ENCODE results near the gene PCNX3.
"Not testable (repeated sequence)": the region's sequence is repeated elsewhere in the genome, so short reads cannot be mapped to it uniquely, and the experiment has no call there.

PCNX3 gene

DNA sequence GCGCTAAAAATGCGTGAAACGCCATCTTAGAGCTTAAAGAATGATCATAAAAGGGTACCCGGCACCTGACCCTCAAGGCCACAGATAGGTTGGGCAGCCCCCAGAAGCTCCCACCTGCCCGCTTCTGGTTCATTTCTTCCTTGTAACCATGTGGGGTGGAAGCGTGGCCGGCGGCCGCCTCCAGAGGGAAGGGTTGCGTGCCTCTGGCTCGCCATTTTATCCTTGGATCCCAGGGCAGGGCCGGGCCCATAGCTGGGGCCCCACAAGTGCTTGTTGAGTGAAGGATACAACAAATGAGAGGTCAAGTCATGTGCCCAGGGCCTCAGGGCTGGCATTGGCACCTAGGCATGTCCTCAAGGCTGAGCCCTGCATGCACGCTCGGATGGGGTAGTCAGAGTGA is 5.9 kb downstream of the PCNX3 start:
- DNase-seq = no peak

DNA sequence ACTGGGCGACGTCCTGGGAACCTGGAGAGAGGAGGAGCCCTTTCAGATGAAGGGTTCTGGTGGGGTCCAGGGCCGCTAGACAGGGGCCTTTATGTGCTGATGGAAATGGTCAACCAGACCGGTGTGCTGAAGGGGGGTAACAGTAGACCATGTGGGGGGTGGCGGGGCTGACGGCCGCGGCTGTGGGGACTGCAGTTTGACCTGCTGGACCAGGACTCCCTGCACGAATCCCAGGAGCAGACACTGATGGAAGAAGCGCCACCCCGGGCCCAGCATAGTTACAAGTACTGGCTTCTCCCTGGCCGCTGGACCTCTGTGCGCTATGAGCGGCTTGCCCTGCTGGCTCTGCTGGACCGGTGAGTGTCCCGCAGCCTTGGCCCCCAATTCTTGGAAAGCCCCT is 6.4 kb downstream of the PCNX3 start:
- no peak for DNase-seq

- no peak for DNase-seq
Observed at GRCh38 chr11:65623177-65623576, 7.6 kb downstream of the PCNX3 start.

DNA sequence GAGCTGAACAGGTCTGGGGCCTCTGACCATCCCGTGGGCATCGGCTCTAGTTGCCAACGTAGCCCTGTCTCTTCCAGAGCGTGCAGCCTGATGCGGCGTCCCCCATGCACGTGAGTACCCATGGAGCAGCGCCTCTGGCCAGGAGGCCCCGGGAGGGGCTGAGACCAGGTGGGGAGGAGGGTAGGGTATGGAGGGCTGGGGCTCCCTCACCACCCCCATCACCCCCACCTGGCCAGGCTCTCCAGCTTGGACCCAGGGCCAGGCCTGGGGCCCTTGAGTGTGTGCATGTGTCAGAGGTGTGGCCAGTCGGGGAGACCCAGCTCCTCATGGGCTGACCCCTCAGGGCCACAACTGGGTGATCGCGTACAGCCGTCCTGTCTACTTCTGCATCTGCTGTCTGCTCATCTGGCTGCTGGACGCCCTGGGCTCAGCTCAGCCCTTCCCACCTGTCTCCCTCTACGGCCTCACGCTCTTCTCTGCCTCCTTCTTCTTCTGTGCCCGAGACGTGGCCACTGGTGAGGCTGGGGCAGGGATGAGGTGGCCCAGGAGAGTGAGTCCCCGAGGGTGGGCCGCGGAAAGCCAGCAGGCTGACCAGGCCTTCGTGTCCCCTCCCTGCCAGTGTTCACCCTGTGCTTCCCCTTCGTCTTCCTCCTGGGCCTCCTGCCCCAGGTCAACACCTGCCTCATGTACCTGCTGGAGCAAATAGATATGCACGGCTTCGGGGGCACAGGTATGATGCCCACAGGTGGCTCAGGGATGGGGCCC is 8.5 kb downstream of the PCNX3 start:
- DNase-seq = no peak

- no peak for DNase-seq
Observed at GRCh38 chr11:65624931-65625627, 9.5 kb downstream of the PCNX3 start.

GRCh38 chr11:65625628-65626342 is 10.2 kb downstream of the PCNX3 start:
- peak; percentile 72 for DNase-seq

GRCh38 chr11:65627202-65627601 is 11.6 kb downstream of the PCNX3 start:
- DNase-seq = no peak

DNA sequence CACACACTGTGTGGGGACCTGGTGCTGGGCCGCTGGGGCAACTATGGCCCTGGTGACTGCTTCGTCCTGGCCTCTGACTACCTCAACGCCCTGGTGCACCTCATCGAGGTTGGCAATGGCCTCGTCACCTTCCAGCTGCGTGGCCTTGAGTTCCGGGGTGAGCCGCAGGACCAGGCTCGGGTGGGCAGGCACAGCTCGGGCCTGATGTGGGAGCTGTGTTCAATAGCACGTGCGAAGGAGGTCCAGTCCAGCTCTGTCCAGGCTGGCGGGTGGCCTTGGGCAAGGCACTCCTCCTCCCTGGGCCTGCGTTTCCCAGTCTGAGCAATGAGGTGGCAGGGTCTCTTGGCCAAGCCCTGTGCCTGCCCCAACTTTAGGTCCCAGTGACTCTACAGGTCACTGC is 14.0 kb downstream of the PCNX3 start:
- no peak for DNase-seq

DNA sequence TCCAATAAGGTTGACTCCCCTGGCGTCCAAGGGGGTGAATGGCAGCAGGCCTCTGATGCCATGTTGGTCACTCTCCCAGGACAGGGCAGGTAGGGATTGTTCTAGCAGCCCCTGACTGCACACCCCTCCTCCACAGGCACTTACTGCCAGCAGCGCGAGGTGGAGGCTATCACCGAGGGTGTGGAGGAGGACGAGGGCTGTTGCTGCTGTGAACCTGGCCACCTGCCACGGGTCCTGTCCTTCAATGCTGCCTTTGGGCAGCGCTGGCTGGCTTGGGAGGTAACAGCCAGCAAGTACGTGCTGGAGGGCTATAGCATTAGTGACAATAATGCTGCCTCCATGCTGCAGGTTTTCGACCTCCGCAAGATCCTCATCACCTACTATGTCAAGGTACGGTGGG is 14.6 kb downstream of the PCNX3 start:
- DNase-seq = no peak

GRCh38 chr11:65633390-65634108 is 18.0 kb downstream of the PCNX3 start:
- no peak for DNase-seq

GRCh38 chr11:65634109-65634436 is 18.5 kb downstream of the PCNX3 start:
- DNase-seq = no peak

DNA sequence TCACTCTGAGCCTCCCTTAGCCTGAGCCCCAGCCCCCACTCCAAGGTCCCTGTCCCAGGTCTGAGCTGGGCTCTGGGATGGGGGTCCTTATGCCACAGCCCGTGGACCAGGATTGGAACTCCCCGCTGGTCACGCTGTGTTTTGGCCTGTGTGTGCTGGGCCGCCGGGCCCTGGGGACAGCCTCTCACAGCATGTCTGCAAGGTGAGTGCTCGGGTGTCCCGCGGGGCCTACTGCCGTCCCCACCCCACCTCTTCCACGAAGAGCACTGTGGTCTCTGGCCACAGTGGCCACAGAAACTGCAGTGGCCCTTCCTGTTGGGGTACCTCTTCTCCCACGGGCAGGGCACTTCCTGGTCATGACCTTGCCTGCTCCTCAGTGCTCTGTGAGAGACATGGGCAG is 18.9 kb downstream of the PCNX3 start:
- no peak for DNase-seq

GRCh38 chr11:65634905-65635731 is 19.5 kb downstream of the PCNX3 start:
- DNase-seq = no peak

DNA sequence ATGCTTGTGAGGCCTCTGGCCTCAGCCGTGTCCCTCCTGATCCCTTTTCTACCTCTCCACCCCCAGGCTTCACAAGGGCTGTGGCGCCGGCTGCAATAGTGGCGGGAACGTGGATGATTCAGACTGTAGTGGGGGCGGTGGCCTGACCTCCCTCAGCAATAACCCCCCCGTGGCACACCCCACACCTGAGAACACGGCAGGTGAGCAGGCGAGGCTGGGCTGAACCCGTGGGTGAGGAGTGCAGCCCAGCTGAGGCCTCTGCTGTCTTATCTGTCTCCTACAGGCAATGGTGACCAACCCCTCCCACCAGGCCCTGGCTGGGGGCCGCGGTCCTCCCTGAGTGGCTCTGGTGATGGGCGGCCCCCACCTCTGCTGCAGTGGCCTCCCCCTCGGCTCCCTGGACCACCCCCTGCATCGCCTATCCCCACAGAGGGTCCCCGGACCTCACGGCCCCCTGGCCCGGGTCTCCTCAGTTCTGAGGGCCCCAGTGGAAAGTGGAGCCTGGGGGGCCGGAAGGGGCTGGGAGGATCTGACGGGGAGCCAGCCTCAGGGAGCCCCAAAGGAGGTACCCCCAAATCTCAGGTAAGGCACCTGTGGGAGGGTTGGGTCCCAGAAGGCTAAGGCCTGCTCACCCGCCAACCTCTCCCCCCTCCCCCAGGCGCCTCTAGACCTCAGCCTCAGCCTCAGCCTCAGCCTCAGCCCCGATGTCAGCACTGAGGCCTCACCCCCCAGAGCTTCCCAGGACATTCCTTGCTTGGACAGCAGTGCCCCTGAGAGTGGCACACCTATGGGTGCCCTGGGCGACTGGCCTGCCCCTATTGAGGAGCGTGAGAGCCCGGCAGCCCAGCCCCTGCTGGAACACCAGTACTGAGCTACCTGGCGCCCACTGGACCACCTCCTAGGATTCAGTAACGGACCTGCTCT is 20.8 kb downstream of the PCNX3 start:
- DNase-seq = no peak

GRCh38 chr11:65637032-65637557 is 21.5 kb downstream of the PCNX3 start:
- DNase-seq = no peak

- DNase-seq = peak; percentile 79
Observed at GRCh38 chr11:65637794-65638419, 22.3 kb downstream of the PCNX3 start, which contains the start of gene SIPA1. Gene SIPA1 (plus strand): TSS chr11:65638101. CDS start chr11:65640922, 2,821 bp downstream.

DNA sequence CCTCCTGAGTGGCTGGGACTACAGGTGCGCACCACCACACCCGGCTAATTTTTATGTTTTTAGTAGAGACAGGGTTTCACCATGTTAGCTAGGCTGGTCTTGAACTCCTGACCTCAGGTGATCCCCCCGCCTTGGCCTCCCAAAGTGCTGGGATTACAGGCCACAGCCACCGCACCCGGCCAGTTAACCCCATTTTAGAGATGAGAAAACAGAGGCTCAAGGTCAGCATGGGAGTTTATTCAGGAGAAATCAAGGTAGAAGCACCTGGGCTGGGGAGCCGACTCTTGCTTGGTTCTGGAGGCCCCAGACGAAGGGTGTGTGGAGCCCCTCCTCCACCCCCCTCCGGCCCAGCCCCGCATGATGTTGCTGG is 23.6 kb downstream of the PCNX3 start:
- DNase-seq = not testable (repeated sequence)

DNA sequence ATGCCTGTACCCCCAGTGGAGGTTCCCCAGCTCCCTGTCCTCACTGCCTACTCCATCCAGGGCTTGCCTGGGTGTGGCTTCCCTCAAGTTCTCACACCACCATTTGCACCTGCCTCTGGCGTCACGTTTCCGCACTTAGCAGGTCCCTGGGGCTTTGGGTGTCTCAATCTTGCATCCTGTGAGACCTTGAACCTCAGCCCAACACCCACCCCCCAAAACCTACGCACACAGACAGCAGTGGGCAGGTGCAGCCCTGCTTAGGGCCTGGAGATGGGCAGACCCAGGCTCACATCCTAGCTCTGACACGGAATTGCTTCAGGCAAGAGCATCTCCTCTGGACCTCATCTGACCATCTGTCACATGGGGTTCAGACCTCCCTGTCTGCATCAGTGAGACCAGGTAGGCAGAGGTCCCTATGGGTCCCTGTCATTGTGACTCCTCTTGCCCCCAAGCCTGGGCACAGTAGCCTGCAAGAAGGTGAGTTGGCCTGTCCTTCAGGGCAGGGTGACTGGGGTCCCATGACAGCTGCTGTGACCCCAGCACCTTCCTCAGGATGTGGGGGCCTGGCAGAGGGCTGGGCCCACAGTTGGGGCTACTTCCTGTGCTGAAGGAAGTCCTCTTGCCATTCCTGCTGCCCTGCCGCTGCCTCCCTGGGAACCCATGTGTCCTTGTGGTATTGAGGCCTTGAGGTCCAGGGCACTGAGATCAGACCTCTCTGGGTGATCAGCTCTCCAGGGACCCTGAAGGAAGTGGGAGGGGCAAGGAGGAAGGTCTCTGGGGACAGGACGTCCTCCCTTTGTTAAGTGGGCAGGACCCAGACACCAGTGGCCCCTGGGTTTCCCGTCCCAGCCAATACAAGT is 24.3 kb downstream of the PCNX3 start:
- peak; percentile 86 for DNase-seq

Data from CD4-positive, alpha-beta T cell treated with Interleukin-12 subunit alpha and Interleukin-12 subunit beta, for 1 hour (primary cell).